PC-9 (cell line): Measurements from ENCODE around the gene AMIGO1.

Source experiments
- EZH2 ChIP-seq: fragments of 200-600 bp; sonication (generic); IDR thresholded peaks from 2 replicates; pipeline ENCODE4 v1.8.0; 2017; ENCODE audit warnings: antibody characterized with exemption, low read depth
- TF ChIP-seq, protein P1 (sequence below): fragments of 200-600 bp; sonication (generic); conservative IDR thresholded peaks from 2 replicates; pipeline ENCODE4 v1.6.1; 2017; ENCODE audit warnings: mixed run types, antibody characterized with exemption, mild to moderate bottlenecking, moderate library complexity

DNA sequence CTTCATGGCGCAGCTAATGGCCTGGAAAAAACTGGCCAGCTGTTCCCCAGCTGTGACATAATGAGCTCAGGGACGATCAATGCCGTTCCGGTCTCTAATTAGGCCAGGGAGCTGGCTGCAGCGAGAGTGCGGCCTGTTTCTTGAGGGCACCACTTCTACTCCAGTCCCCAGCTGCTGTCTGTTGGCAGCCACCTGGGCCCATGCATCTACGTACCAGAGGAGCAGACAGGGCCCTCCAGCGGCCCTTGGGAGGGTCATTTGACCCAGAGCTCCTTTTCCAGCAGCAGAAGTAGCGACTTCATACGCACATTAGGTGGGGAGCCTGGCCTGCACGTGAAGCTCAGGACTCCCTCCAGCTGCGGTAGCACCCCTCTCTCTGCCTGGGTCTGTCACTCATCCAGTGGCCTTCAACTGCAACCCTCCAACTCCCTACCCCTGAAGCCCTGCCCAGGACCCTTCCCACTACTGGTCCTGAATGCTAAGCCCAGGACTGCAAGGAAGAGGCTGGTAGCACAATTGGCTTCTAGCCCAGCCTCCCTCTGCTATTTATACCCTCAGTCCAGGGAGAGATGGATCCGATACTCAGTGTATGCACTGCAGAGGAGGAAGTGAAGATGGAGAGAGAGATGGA lies 21.0 kb upstream of the AMIGO1 start:
- TF ChIP-seq, protein P1, sequence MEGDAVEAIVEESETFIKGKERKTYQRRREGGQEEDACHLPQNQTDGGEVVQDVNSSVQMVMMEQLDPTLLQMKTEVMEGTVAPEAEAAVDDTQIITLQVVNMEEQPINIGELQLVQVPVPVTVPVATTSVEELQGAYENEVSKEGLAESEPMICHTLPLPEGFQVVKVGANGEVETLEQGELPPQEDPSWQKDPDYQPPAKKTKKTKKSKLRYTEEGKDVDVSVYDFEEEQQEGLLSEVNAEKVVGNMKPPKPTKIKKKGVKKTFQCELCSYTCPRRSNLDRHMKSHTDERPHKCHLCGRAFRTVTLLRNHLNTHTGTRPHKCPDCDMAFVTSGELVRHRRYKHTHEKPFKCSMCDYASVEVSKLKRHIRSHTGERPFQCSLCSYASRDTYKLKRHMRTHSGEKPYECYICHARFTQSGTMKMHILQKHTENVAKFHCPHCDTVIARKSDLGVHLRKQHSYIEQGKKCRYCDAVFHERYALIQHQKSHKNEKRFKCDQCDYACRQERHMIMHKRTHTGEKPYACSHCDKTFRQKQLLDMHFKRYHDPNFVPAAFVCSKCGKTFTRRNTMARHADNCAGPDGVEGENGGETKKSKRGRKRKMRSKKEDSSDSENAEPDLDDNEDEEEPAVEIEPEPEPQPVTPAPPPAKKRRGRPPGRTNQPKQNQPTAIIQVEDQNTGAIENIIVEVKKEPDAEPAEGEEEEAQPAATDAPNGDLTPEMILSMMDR = no peak
- TF ChIP-seq EZH2 = no peak
